Activated CD8-positive, alpha-beta memory T cell treated with anti-CD3 and anti-CD28 coated beads for 36 hours (primary cell): ENCODE measurements around the gene PLEKHM3. TPM values are rescaled to one million over a fixed set of nuclear protein-coding genes. Genes with fewer than 3 reads are reported as not detected.

ENCODE experiments used
- CTCF ChIA-PET: fragments of 350-600 bp; sonication (Branson Sonifier 250); formaldehyde crosslinking; loops from one replicate; lab custom pipeline; 2021; ENCODE audit warnings: antibody characterized with exemption; lab: Charles Lee
- POLR2A ChIA-PET: fragments of 350-600 bp; sonication (Branson Sonifier 250); formaldehyde crosslinking; loops from one replicate; lab custom pipeline; 2021; ENCODE audit warnings: antibody characterized with exemption; lab: Charles Lee
- total RNA-seq, 2 experiments: library from RNA; stranded (reverse); gene quantifications; one replicate each; pipeline ENCODE4 v1.2.3, GENCODE V29; 2021

The PLEKHM3 gene
- 1 to 10 TPM; 5.1 to 5.5 TPM for total RNA-seq

- POLR2A ChIA-PET, result interaction anchor here (0.6 to 1.7 kb wide), 5 partner anchors 14 to 1942 kb away, joined by 3 to 4 read pairs (median 4); partner anchors contain the start of gene CCNYL1
These were observed at the start of gene PLEKHM3 for GRCh38 chr2:208025037-208025813. TSS of gene PLEKHM3 (minus strand) at chr2:208025527. CDS start at chr2:208001639, 23,888 bp downstream.

GRCh38 chr2:208074610-208075356, 49.5 kb upstream of the PLEKHM3 start:
- POLR2A ChIA-PET, result no interaction called here
- CTCF ChIA-PET, result interaction anchor here (0.7 to 2.3 kb wide), 2 partner anchors 10 to 329 kb away, joined by 3 to 7 read pairs; no protein-coding TSS in a partner anchor

More at GRCh38 chr2:208025037-208025813, at the start of gene PLEKHM3:
- CTCF ChIA-PET, result interaction anchor here (1.4 to 3.1 kb wide), 2 partner anchors 9 to 15 kb away, joined by 3 to 12 read pairs; no protein-coding TSS in a partner anchor

- POLR2A ChIA-PET, result no interaction called here
- CTCF ChIA-PET, result interaction anchor here (0.5 to 1.6 kb wide), 4 partner anchors 10 to 1368 kb away, joined by 3 to 5 read pairs (median 4); no protein-coding TSS in a partner anchor
These were observed 47.0 kb upstream of the PLEKHM3 start for GRCh38 chr2:208072250-208072892.

- CTCF ChIA-PET, result interaction anchor here (0.8 kb wide), 1 partner anchor 444 kb away, joined by 3 read pairs; the partner anchor contains the start of gene METTL21A
- POLR2A ChIA-PET, result no interaction called here
These were observed 43.9 kb upstream of the PLEKHM3 start for GRCh38 chr2:208069186-208069585.

- ChIA-PET CTCF (no interaction called here), POLR2A (interaction anchor here (0.6 kb wide), 1 partner anchor 184 kb away, joined by 6 read pairs; no protein-coding TSS in a partner anchor)
These were observed 40.7 kb upstream of the PLEKHM3 start for GRCh38 chr2:208066016-208066415.

- ChIA-PET POLR2A (interaction anchor here (0.6 kb wide), 1 partner anchor 185 kb away, joined by 6 read pairs; no protein-coding TSS in a partner anchor), CTCF (no interaction called here)
These were observed 40.1 kb upstream of the PLEKHM3 start for GRCh38 chr2:208065476-208065875.

- POLR2A ChIA-PET, result no interaction called here
- CTCF ChIA-PET, result interaction anchor here (0.6 kb wide), 1 partner anchor 35 kb away, joined by 3 read pairs; no protein-coding TSS in a partner anchor
These were observed 39.1 kb upstream of the PLEKHM3 start for GRCh38 chr2:208064220-208064961.

GRCh38 chr2:208062961-208063360, 37.6 kb upstream of the PLEKHM3 start:
- POLR2A ChIA-PET, result no interaction called here
- CTCF ChIA-PET, result no interaction called here

- ChIA-PET POLR2A (no interaction called here), CTCF (no interaction called here)
These were observed 36.8 kb upstream of the PLEKHM3 start for GRCh38 chr2:208062113-208062512.

- POLR2A ChIA-PET, result no interaction called here
- CTCF ChIA-PET, result no interaction called here
These were observed 31.8 kb upstream of the PLEKHM3 start for GRCh38 chr2:208057108-208057507.

- POLR2A ChIA-PET, result no interaction called here
- CTCF ChIA-PET, result no interaction called here
These were observed 24.1 kb upstream of the PLEKHM3 start for GRCh38 chr2:208049441-208049840.

- ChIA-PET CTCF (no interaction called here), POLR2A (no interaction called here)
These were observed 23.7 kb upstream of the PLEKHM3 start for GRCh38 chr2:208049006-208049405.

- CTCF ChIA-PET, result no interaction called here
- POLR2A ChIA-PET, result no interaction called here
These were observed 22.5 kb upstream of the PLEKHM3 start for GRCh38 chr2:208047840-208048239.

- ChIA-PET CTCF (interaction anchor here (0.7 kb wide), 1 partner anchor 25 kb away, joined by 3 read pairs; no protein-coding TSS in a partner anchor), POLR2A (interaction anchor here (0.7 kb wide), 1 partner anchor 30 kb away, joined by 9 read pairs; no protein-coding TSS in a partner anchor)
These were observed 21.4 kb upstream of the PLEKHM3 start for GRCh38 chr2:208046686-208047085.

GRCh38 chr2:208042450-208042849, 17.1 kb upstream of the PLEKHM3 start:
- ChIA-PET POLR2A (no interaction called here), CTCF (no interaction called here)

- ChIA-PET CTCF (no interaction called here), POLR2A (no interaction called here)
These were observed 16.7 kb upstream of the PLEKHM3 start for GRCh38 chr2:208042041-208042440.

- CTCF ChIA-PET, result interaction anchor here (0.6 to 3.4 kb wide), 22 partner anchors 8 to 1333 kb away, joined by 3 to 26 read pairs (median 3); partner anchors contain the start of genes FZD5, METTL21A and PLEKHM3
- POLR2A ChIA-PET, result interaction anchor here (0.6 kb wide), 1 partner anchor 410 kb away, joined by 6 read pairs; no protein-coding TSS in a partner anchor
These were observed 15.2 kb upstream of the PLEKHM3 start for GRCh38 chr2:208040199-208041171.
